WTC11 (cell line): ENCODE measurements around the gene MXRA7. TPM values are rescaled to one million over a fixed set of nuclear protein-coding genes. Genes with fewer than 3 reads are reported as not detected.

Source experiments
- ATAC-seq: fragments of 200-7000 bp; cut with Tn5 transposase; 2 replicates; pipeline ENCODE4 v1.10.0; 2021; ENCODE audit warnings: mild to moderate bottlenecking, moderate library complexity
- CTCF ChIA-PET: fragments of 300-600 bp; sonication (Branson Sonifier 250); formaldehyde crosslinking; loops from one replicate; lab custom pipeline; 2021; ENCODE audit warnings: antibody characterized with exemption; lab: Charles Lee
- POLR2A ChIA-PET: fragments of 350-600 bp; sonication (Branson Sonifier 250); formaldehyde crosslinking; loops from one replicate; lab custom pipeline; 2021; ENCODE audit warnings: antibody characterized with exemption; lab: Charles Lee
- DNase-seq: peaks from one replicate; pipeline ENCODE4 v3.0.0; 2021; ENCODE audit warnings: low spot score
- H3K27ac Mint-ChIP-seq: 2 replicates; pipeline ENCODE4 v1.8.0; 2021; ENCODE audit warnings: mixed read lengths
- H3K27me3 Mint-ChIP-seq: 2 replicates; pipeline ENCODE4 v1.8.0; 2021; ENCODE audit warnings: low read depth, mild to moderate bottlenecking, moderate library complexity, mixed read lengths
- H3K36me3 Mint-ChIP-seq: 2 replicates; pipeline ENCODE4 v1.8.0; 2021; ENCODE audit warnings: mixed read lengths
- H3K4me1 Mint-ChIP-seq: 2 replicates; pipeline ENCODE4 v1.8.0; 2022; ENCODE audit warnings: mixed read lengths
- H3K4me3 Mint-ChIP-seq: 2 replicates; pipeline ENCODE4 v1.8.0; 2021; ENCODE audit warnings: mild to moderate bottlenecking, moderate library complexity, mixed read lengths
- H3K9me3 Mint-ChIP-seq: 2 replicates; pipeline ENCODE4 v1.8.0; 2021; ENCODE audit warnings: mixed read lengths
- CREB1 ChIP-seq: sonication (generic); formaldehyde crosslinking; IDR thresholded peaks from 2 replicates; pipeline ENCODE4 v1.8.0; 2023; ENCODE audit warnings: mild to moderate bottlenecking, missing genetic modification reagents
- CREM ChIP-seq: sonication (generic); formaldehyde crosslinking; IDR thresholded peaks from 2 replicates; pipeline ENCODE4 v1.8.1; 2022; ENCODE audit warnings: mild to moderate bottlenecking, missing genetic modification reagents, moderate library complexity
- E2F4 ChIP-seq: sonication (generic); formaldehyde crosslinking; IDR thresholded peaks from 2 replicates; pipeline ENCODE4 v1.8.1; 2022; ENCODE audit warnings: low read depth, mild to moderate bottlenecking, moderate library complexity, missing genetic modification reagents, borderline replicate concordance
- ELF4 ChIP-seq: sonication (generic); formaldehyde crosslinking; IDR thresholded peaks from 2 replicates; pipeline ENCODE4 v1.8.1; 2022; ENCODE audit warnings: low read depth, mild to moderate bottlenecking, moderate library complexity, missing genetic modification reagents
- EMX1 ChIP-seq: fragments of 250-450 bp; sonication (Bioruptor Pico); IDR thresholded peaks from 2 replicates; pipeline ENCODE4 v1.8.0; 2021; ENCODE audit warnings: mild to moderate bottlenecking
- ETV6 ChIP-seq: sonication (generic); formaldehyde crosslinking; IDR thresholded peaks from 2 replicates; pipeline ENCODE4 v1.8.1; 2022; ENCODE audit warnings: mild to moderate bottlenecking, missing genetic modification reagents
- FOXK1 ChIP-seq: sonication (generic); formaldehyde crosslinking; IDR thresholded peaks from 2 replicates; pipeline ENCODE4 v1.8.0; 2022; ENCODE audit warnings: mild to moderate bottlenecking, moderate library complexity, missing genetic modification reagents
- HMGA2 ChIP-seq: fragments of 250-450 bp; sonication (Bioruptor Pico); IDR thresholded peaks from 2 replicates; pipeline ENCODE4 v1.4.0; 2021; ENCODE audit warnings: mild to moderate bottlenecking, moderate library complexity
- JAZF1 ChIP-seq: fragments of 250-450 bp; sonication (Bioruptor Pico); IDR thresholded peaks from 2 replicates; pipeline ENCODE4 v1.9.0; 2021; ENCODE audit warnings: moderate library complexity, mild to moderate bottlenecking, inconsistent platforms
- KAT7 ChIP-seq: sonication (generic); formaldehyde crosslinking; IDR thresholded peaks from 2 replicates; pipeline ENCODE4 v1.8.1; 2023; ENCODE audit warnings: missing genetic modification reagents, mild to moderate bottlenecking, borderline replicate concordance
- MLX ChIP-seq: sonication (generic); formaldehyde crosslinking; IDR thresholded peaks from 2 replicates; pipeline ENCODE4 v1.8.1; 2023; ENCODE audit warnings: mild to moderate bottlenecking, missing genetic modification reagents, moderate library complexity
- MYBL2 ChIP-seq: sonication (generic); formaldehyde crosslinking; IDR thresholded peaks from 2 replicates; pipeline ENCODE4 v1.8.1; 2023; ENCODE audit warnings: mild to moderate bottlenecking, moderate library complexity, missing genetic modification reagents
- NFATC4 ChIP-seq: fragments of 250-450 bp; sonication (Bioruptor Pico); IDR thresholded peaks from 2 replicates; pipeline ENCODE4 v1.9.0; 2021; ENCODE audit warnings: mild to moderate bottlenecking
- NFE2L1 ChIP-seq: sonication (generic); formaldehyde crosslinking; IDR thresholded peaks from 2 replicates; pipeline ENCODE4 v1.8.1; 2023; ENCODE audit warnings: missing genetic modification reagents
- OVOL2 ChIP-seq: fragments of 250-450 bp; sonication (Bioruptor Pico); IDR thresholded peaks from 2 replicates; pipeline ENCODE4 v1.9.0; 2021; ENCODE audit warnings: mild to moderate bottlenecking, borderline replicate concordance
- SOX15 ChIP-seq: fragments of 250-450 bp; sonication (Bioruptor Pico); IDR thresholded peaks from 2 replicates; pipeline ENCODE4 v1.9.0; 2021; ENCODE audit warnings: mild to moderate bottlenecking
- SP1 ChIP-seq: sonication (generic); formaldehyde crosslinking; conservative IDR thresholded peaks from 2 replicates; pipeline ENCODE4 v1.8.1; 2022; ENCODE audit warnings: missing genetic modification reagents
- TEAD1 ChIP-seq: sonication (generic); formaldehyde crosslinking; IDR thresholded peaks from 2 replicates; pipeline ENCODE4 v1.8.0; 2022; ENCODE audit warnings: mild to moderate bottlenecking, missing genetic modification reagents
- ZBTB21 ChIP-seq: sonication (generic); formaldehyde crosslinking; IDR thresholded peaks from 2 replicates; pipeline ENCODE4 v1.8.1; 2023; ENCODE audit warnings: mild to moderate bottlenecking, missing genetic modification reagents, borderline replicate concordance
- ZNF138 ChIP-seq: sonication (generic); formaldehyde crosslinking; conservative IDR thresholded peaks from 2 replicates; pipeline ENCODE4 v1.8.1; 2022; ENCODE audit warnings: mild to moderate bottlenecking, moderate library complexity, missing genetic modification reagents
- total RNA-seq: library from RNA; stranded (reverse); gene quantifications from 3 replicates; pipeline ENCODE4 v1.2.3, GENCODE V29; 2021

The MXRA7 gene
- total RNA-seq, 1 experiment from 2014 or later, result 46.5 TPM

GRCh38 chr17:76727745-76728456 is 17.1 kb upstream of the MXRA7 start:
- TF ChIP-seq CREB1 (CRISPR knock-in tag) (no peak), TEAD1 (CRISPR knock-in tag) (no peak), ELF4 (CRISPR knock-in tag) (no peak), NFATC4 (CRISPR knock-in tag) (no peak), JAZF1 (CRISPR knock-in tag) (no peak), EMX1 (CRISPR knock-in tag) (no peak), SOX15 (CRISPR knock-in tag) (no peak), NFE2L1 (no peak), SP1 (CRISPR knock-in tag) (no peak), CREM (CRISPR knock-in tag) (no peak), ZNF138 (CRISPR knock-in tag) (no peak), KAT7 (CRISPR knock-in tag) (no peak)
- TF ChIP-seq, all 79 proteins: peak for 0
- CTCF ChIA-PET, result interaction anchor here (0.6 to 2.7 kb wide), 12 partner anchors 11 to 361 kb away, joined by 3 to 12 read pairs (median 3); no protein-coding TSS in a partner anchor
- DNase-seq, result no peak
- no peaks in the 10 kb centered on the region for H3K27me3 Mint-ChIP-seq
- no peak for ATAC-seq
- no peaks in the 10 kb centered on the region for H3K9me3 Mint-ChIP-seq
- peak overlapping the region; percentile 73 for H3K27ac Mint-ChIP-seq
- POLR2A ChIA-PET, result interaction anchor here (0.7 to 4.1 kb wide), 3 partner anchors 9 to 1646 kb away, joined by 3 to 28 read pairs (median 4); partner anchors contain the start of genes MFSD11 and SRSF2
- H3K36me3 Mint-ChIP-seq, result peaks cover 24% of the 10 kb centered on the region
- peak overlapping the region; percentile 89 for H3K4me3 Mint-ChIP-seq
- peaks cover 17% of the 10 kb centered on the region for H3K4me1 Mint-ChIP-seq

GRCh38 chr17:76726776-76727718 is 16.3 kb upstream of the MXRA7 start, which contains the start of gene METTL23:
Gene METTL23, plus strand, starts transcription at chr17:76726839. Its CDS starts 2,872 bp downstream, at chr17:76729711.
- ATAC-seq (peak; percentile 31), DNase-seq (peak; percentile 70)
- Mint-ChIP-seq H3K4me1 (peaks cover 15% of the 10 kb centered on the region), H3K27me3 (no peaks in the 10 kb centered on the region), H3K4me3 (peak within 1 kb of the TSS; percentile 89), H3K27ac (peak within 1 kb of the TSS; percentile 93), H3K9me3 (no peaks in the 10 kb centered on the region), H3K36me3 (peaks cover 21% of the 10 kb centered on the region)
- ChIA-PET CTCF (interaction anchor here (0.6 to 2.7 kb wide), 15 partner anchors 12 to 361 kb away, joined by 3 to 12 read pairs (median 3); partner anchors contain the start of gene AANAT), POLR2A (interaction anchor here (0.6 to 4.1 kb wide), 3 partner anchors 10 to 1647 kb away, joined by 3 to 28 read pairs (median 4); partner anchors contain the start of genes MFSD11 and SRSF2)
- peak; percentile 35; the same call in 1 of the 2 replicates for TF ChIP-seq SP1 (CRISPR knock-in tag)
- TF ChIP-seq MLX (CRISPR knock-in tag), result 0 out of 2 replicates have a peak, but pooled peaks have one; percentile 58
- no peak for TF ChIP-seq HMGA2 (CRISPR knock-in tag)
- TF ChIP-seq OVOL2, result no peak
- TF ChIP-seq ZBTB21 (CRISPR knock-in tag), result peak; percentile 22; the same call in 1 of the 2 replicates
- peak; percentile 49; the same call in 1 of the 2 replicates for TF ChIP-seq ETV6
- TF ChIP-seq MYBL2 (CRISPR knock-in tag), result peak; percentile 65; the same call in 1 of the 2 replicates
- TF ChIP-seq E2F4, result 0 out of 2 replicates have a peak, but pooled peaks have one; percentile 48
- TF ChIP-seq FOXK1 (CRISPR knock-in tag), result peak; percentile 26; the same call in 1 of the 2 replicates
